Endothelial cell of umbilical vein (primary cell): ENCODE measurements around the gene BASP1. TPM values are rescaled to one million over a fixed set of nuclear protein-coding genes. Genes with fewer than 3 reads are reported as not detected.

Experiments used
- BruUV-seq: library from RNA; stranded (reverse); fragments of 400-500 nt; replicated peaks from 2 replicates; lab custom pipeline; 2021; lab: Mats Ljungman, UMichigan
- CTCF ChIA-PET: fragments of 300-600, 350-600 bp; sonication (Branson Sonifier 250); formaldehyde crosslinking; loops from one replicate; lab custom pipeline; 2021; ENCODE audit warnings: antibody characterized with exemption, inconsistent platforms; lab: Charles Lee
- POLR2A ChIA-PET: fragments of 300-600, 350-600 bp; sonication (Branson Sonifier 250); formaldehyde crosslinking; loops from one replicate; lab custom pipeline; 2021; ENCODE audit warnings: antibody characterized with exemption, inconsistent platforms; lab: Charles Lee
- DNase-seq: peaks from one replicate; pipeline ENCODE4 v3.0.0-alpha.2; 2011; ENCODE audit warnings: low read depth, low spot score
- FAIRE-seq: peaks from 2 replicates; lab custom pipeline; 2011; peaks lifted over from hg19 to GRCh38; lab: Jason Lieb, UNC
- H2AFZ ChIP-seq: 2 replicates; pipeline ENCODE4 v1.6.0; 2012; ENCODE audit warnings: low read depth, low read length, control low read depth, inconsistent platforms
- H3K27ac ChIP-seq: 2 replicates; pipeline ENCODE4 v1.5.1; 2011; ENCODE audit warnings: low read depth, mild to moderate bottlenecking, control low read depth, low read length, moderate library complexity; ENCODE audit not compliant: insufficient read depth
- H3K27me3 ChIP-seq, 2 experiments: 2 replicates each; pipeline versions ENCODE4 v1.6.0 to v1.6.1; 2011; ENCODE audit warnings: low read length in 2 of 2, mixed read lengths in 1 of 2; ENCODE audit not compliant: control insufficient read depth in 2 of 2, insufficient read depth in 2 of 2
- H3K36me3 ChIP-seq, 2 experiments: 2 replicates in 1 of 2; 3 replicates in 1 of 2; pipeline ENCODE4 v1.5.1; 2011; ENCODE audit warnings: low read length in 2 of 2, mild to moderate bottlenecking in 1 of 2, moderate library complexity in 1 of 2; ENCODE audit not compliant: control insufficient read depth in 2 of 2, insufficient read depth in 2 of 2; ENCODE audit errors: extremely low read depth in 1 of 2
- H3K4me1 ChIP-seq: 3 replicates; pipeline ENCODE4 v1.5.1; 2011; ENCODE audit warnings: mild to moderate bottlenecking, low read length; ENCODE audit not compliant: control insufficient read depth, insufficient read depth; ENCODE audit errors: extremely low read depth
- H3K4me2 ChIP-seq: 2 replicates; pipeline ENCODE4 v1.6.1; 2011; ENCODE audit warnings: low read length, control low read depth, mixed read lengths; ENCODE audit not compliant: insufficient read depth
- H3K4me3 ChIP-seq, 3 experiments: fragments of 200-600 bp in 1 of 3; sonication (generic), shearing (Covaris generic) in 1 of 3; replicated peaks in 1 of 3; 2 replicates each; pipeline ENCODE4 v1.5.1; 2011 to 2016; ENCODE audit warnings: control low read depth in 3 of 3, low read length in 3 of 3, mild to moderate bottlenecking in 2 of 3, inconsistent platforms in 1 of 3, low read depth in 1 of 3, moderate library complexity in 1 of 3; ENCODE audit not compliant: insufficient read depth in 1 of 3
- H3K79me2 ChIP-seq: 2 replicates; pipeline ENCODE4 v1.6.0; 2012; ENCODE audit warnings: low read length, inconsistent platforms; ENCODE audit not compliant: control insufficient read depth, insufficient read depth
- H3K9ac ChIP-seq: replicated peaks from 2 replicates; pipeline ENCODE3; 2011; ENCODE audit warnings: low read length, control low read depth; ENCODE audit not compliant: insufficient read depth; ENCODE audit errors: extremely low read depth
- H3K9me1 ChIP-seq: replicated peaks from 3 replicates; pipeline ENCODE4 v1.6.0; 2011; ENCODE audit warnings: mild to moderate bottlenecking, low read length; ENCODE audit not compliant: control insufficient read depth, insufficient read depth; ENCODE audit errors: extremely low read depth
- H3K9me3 ChIP-seq: replicated peaks from 2 replicates; pipeline ENCODE4 v1.5.1; 2012; ENCODE audit warnings: low read length, inconsistent platforms; ENCODE audit not compliant: control insufficient read depth, insufficient read depth
- H4K20me1 ChIP-seq: replicated peaks from 2 replicates; pipeline ENCODE3; 2011; ENCODE audit warnings: mild to moderate bottlenecking, low read length; ENCODE audit not compliant: control insufficient read depth, insufficient read depth; ENCODE audit errors: extremely low read depth
- CTCF ChIP-seq, 2 donors: IDR thresholded peaks; 1 replicate in 1 of 2; 2 replicates in 1 of 2; pipeline ENCODE4 v1.5.1; 2011; ENCODE audit warnings: low read length in 2 of 2, mild to moderate bottlenecking in 2 of 2, moderate library complexity in 2 of 2, control low read depth in 1 of 2, inconsistent platforms in 1 of 2, low read depth in 1 of 2; ENCODE audit not compliant: insufficient read depth in 1 of 2; ENCODE audit errors: extremely low read depth in 1 of 2
- EZH2 ChIP-seq: IDR thresholded peaks from 2 replicates; pipeline ENCODE4 v1.6.1; 2012; ENCODE audit warnings: borderline replicate concordance, low read depth, mild to moderate bottlenecking, moderate library complexity, low read length, inconsistent platforms; ENCODE audit not compliant: severe bottlenecking
- FOS ChIP-seq: IDR thresholded peaks from 2 replicates; pipeline ENCODE4 v1.6.1; 2011; ENCODE audit warnings: mild to moderate bottlenecking, low read length, moderate library complexity, borderline replicate concordance; ENCODE audit not compliant: insufficient read depth
- GATA2 ChIP-seq: IDR thresholded peaks from 2 replicates; pipeline ENCODE4 v1.7.0; 2011; ENCODE audit warnings: low read depth, mild to moderate bottlenecking, moderate library complexity, mixed read lengths, low read length; ENCODE audit not compliant: insufficient read length, insufficient read depth
- JUN ChIP-seq: IDR thresholded peaks from 2 replicates; pipeline ENCODE4 v1.6.1; 2011; ENCODE audit warnings: borderline replicate concordance, low read depth; ENCODE audit not compliant: insufficient read length, insufficient read depth
- MAX ChIP-seq: IDR thresholded peaks from 2 replicates; pipeline ENCODE4 v1.6.1; 2011; ENCODE audit not compliant: insufficient read depth, insufficient read length
- MYC ChIP-seq: IDR thresholded peaks from one replicate; pipeline ENCODE4 v1.6.1; 2011; ENCODE audit warnings: mild to moderate bottlenecking, low read depth, low read length
- POLR2A ChIP-seq: IDR thresholded peaks from 2 replicates; pipeline ENCODE4 v1.6.1; 2012; ENCODE audit warnings: low read depth, mild to moderate bottlenecking, control low read depth, low read length
- POLR2AphosphoS5 ChIP-seq: IDR thresholded peaks from 2 replicates; pipeline ENCODE4 v1.6.1; 2012; ENCODE audit warnings: low read depth, mild to moderate bottlenecking, control low read depth, low read length, moderate library complexity; ENCODE audit not compliant: insufficient read depth
- dilution Hi-C: fragments of 300-500 bp; cut with MboI; formaldehyde crosslinking; loops from one replicate; pipeline ENCODE4 v1.15.0; 2019; ENCODE audit warnings: low sequenced_read_pairs; ENCODE audit not compliant: extremely low pct_ligation_motif_present
- intact Hi-C: fragments of 100-400 bp; cut with micrococcal nuclease; formaldehyde crosslinking; loops from one replicate; pipeline ENCODE4 v1.10.0; 2022
- polyA plus RNA-seq, 4 experiments: library from polyadenylated mRNA; depleted of rRNA in 3 of 4; stranded (reverse) in 3 of 4; unstranded in 1 of 4; fragments of >200 nt; gene quantifications; 2 replicates each; pipeline versions ENCODE4 v1.2.1 to v1.2.3, GENCODE V29; 2011 to 2012; ENCODE audit warnings: missing spikeins in 1 of 4
- total RNA-seq: library from RNA; stranded (reverse); gene quantifications from 2 replicates; pipeline ENCODE4 v1.2.3, GENCODE V29; 2021

BASP1 gene
- total and polyA plus RNA-seq, 2 donors (not counting 3 experiments of a cell fraction or from before 2014, with no cell fraction given) = 69.4 to 79.3 TPM

DNA sequence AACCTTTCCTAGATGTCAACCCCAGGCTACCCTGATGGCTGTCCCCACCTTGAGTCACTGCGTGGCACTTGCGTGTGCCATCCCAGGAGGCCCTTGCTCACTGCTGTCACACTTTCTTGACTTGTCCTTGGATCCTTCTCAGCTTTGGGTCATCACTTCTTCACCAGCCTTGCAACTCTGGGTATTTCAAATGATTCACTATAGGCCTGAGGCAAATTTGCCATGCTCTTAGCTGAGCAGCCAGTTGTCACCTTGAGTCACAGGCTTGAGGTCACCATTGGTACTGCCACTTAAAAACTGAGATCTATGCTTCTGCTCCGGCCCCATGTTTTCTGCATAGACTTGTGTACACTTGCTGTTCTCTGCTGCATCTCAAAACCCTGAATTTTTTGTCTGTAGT is 84.7 kb downstream of the BASP1 start:
- intact Hi-C loops (no loop called here), dilution Hi-C loops (no loop called here)
- H3K4me2 ChIP-seq = no peak overlapping the region
- TF ChIP-seq CTCF (IDR thresholded peaks at IDR 0.05; ENCODE audit: extremely low read depth in 1 of 2, insufficient read depth in 1 of 2, low read depth in 1 of 2, low read length in 2 of 2) (no peak), EZH2 (no peak), POLR2A (no peak), POLR2AphosphoS5 (no peak), MAX (no peak)
- no peak overlapping the region for H3K9ac ChIP-seq
- no peak for DNase-seq
- no peak for FAIRE-seq
- no peaks in the 10 kb centered on the region for H3K36me3 ChIP-seq
- H3K27me3 ChIP-seq = no peaks in the 10 kb centered on the region
- H3K9me3 ChIP-seq = no peaks in the 10 kb centered on the region
- ChIA-PET CTCF (interaction anchor here (1.0 kb wide), 1 partner anchor 86 kb away, joined by 3 read pairs; no protein-coding TSS in a partner anchor), POLR2A (no interaction called here)
- H3K79me2 ChIP-seq = no peaks in the 10 kb centered on the region
- no peak overlapping the region for H3K27ac ChIP-seq
- BruUV-seq = no TSS peak
- H3K4me3 ChIP-seq = no peak overlapping the region
- H2AFZ ChIP-seq = no peak overlapping the region
- H3K4me1 ChIP-seq = peaks cover 2% of the 10 kb centered on the region
- no peaks in the 10 kb centered on the region for H4K20me1 ChIP-seq
- H3K9me1 ChIP-seq = no peaks in the 10 kb centered on the region

- DNase-seq (no peak), FAIRE-seq (no peak)
- Histone ChIP-seq H3K9me1 (no peaks in the 10 kb centered on the region), H3K36me3 (no peaks in the 10 kb centered on the region), H3K79me2 (no peaks in the 10 kb centered on the region), H3K4me2 (no peak overlapping the region), H3K27ac (no peak overlapping the region), H3K9me3 (no peaks in the 10 kb centered on the region), H3K27me3 (no peaks in the 10 kb centered on the region), H3K9ac (no peak overlapping the region), H2AFZ (no peak overlapping the region), H3K4me3 (no peak overlapping the region), H3K4me1 (peaks cover 2% of the 10 kb centered on the region), H4K20me1 (no peaks in the 10 kb centered on the region)
- BruUV-seq = no TSS peak
- intact Hi-C loops (no loop called here), dilution Hi-C loops (no loop called here)
- POLR2A ChIA-PET = no interaction called here
- CTCF ChIA-PET = no interaction called here
- TF ChIP-seq CTCF (IDR thresholded peaks at IDR 0.05; ENCODE audit: extremely low read depth in 1 of 2, insufficient read depth in 1 of 2, low read depth in 1 of 2, low read length in 2 of 2) (no peak), FOS (no peak), JUN (no peak), POLR2A (no peak), POLR2AphosphoS5 (no peak), GATA2 (no peak), MAX (no peak), EZH2 (no peak), MYC (no peak)
Observed at GRCh38 chr5:17302604-17303003, 85.2 kb downstream of the BASP1 start.
